GM23248 (cell line): ENCODE measurements around the gene CYTH4.

Source experiments
- EZH2 ChIP-seq: fragments of 200-600 bp; sonication (generic); IDR thresholded peaks from 2 replicates; pipeline ENCODE4 v1.6.1; 2018; ENCODE audit warnings: antibody characterized with exemption, mild to moderate bottlenecking; ENCODE audit not compliant: insufficient read depth, poor library complexity, severe bottlenecking
- EZH2phosphoT487 ChIP-seq: fragments of 200-600 bp; sonication (generic); IDR thresholded peaks from 2 replicates; pipeline ENCODE4 v1.6.1; 2018; ENCODE audit warnings: antibody characterized with exemption, moderate library complexity, mild to moderate bottlenecking, low read depth; ENCODE audit not compliant: insufficient read depth

GRCh38 chr22:37254867-37255233 is 27.5 kb upstream of the CYTH4 start:
- TF ChIP-seq EZH2phosphoT487 (no peak), EZH2 (no peak)
